Stimulated activated naive CD8-positive, alpha-beta T cell treated with anti-CD3 and anti-CD28 coated beads, Interleukin-15, amount 100 ng/mL, for 72 hours (primary cell): ENCODE measurements around the gene BARHL2.
A peak's percentile ranks its signal among the peaks of the same experiment; 100 is the strongest.

Experiments used
- ATAC-seq: fragments of 150-1000 bp; cut with Tn5 transposase; 2 replicates; pipeline ENCODE4 v1.10.0; 2021; ENCODE audit warnings: mild to moderate bottlenecking, moderate library complexity
- DNase-seq, 2 donors: peaks; one replicate each; pipeline ENCODE4 v3.0.0; 2021 to 2022
- H3K27ac Mint-ChIP-seq, 2 donors: one replicate each; pipeline ENCODE4 v1.8.0; 2022; ENCODE audit warnings: mild to moderate bottlenecking in 2 of 2, mixed read lengths in 2 of 2, moderate library complexity in 2 of 2
- H3K27me3 Mint-ChIP-seq: one replicate; pipeline ENCODE4 v1.8.0; 2022; ENCODE audit warnings: mixed read lengths
- H3K4me1 Mint-ChIP-seq: one replicate; pipeline ENCODE4 v1.8.0; 2022; ENCODE audit warnings: mild to moderate bottlenecking, mixed read lengths
- H3K4me3 Mint-ChIP-seq, 2 donors: one replicate each; pipeline ENCODE4 v1.8.0; 2022; ENCODE audit warnings: mild to moderate bottlenecking in 2 of 2, mixed read lengths in 2 of 2, moderate library complexity in 1 of 2
- H3K9me3 Mint-ChIP-seq, 2 donors: one replicate each; pipeline ENCODE4 v1.8.0; 2022; ENCODE audit warnings: mixed read lengths in 2 of 2

The BARHL2 gene

GRCh38 chr1:90716552-90717355 lies at the start of gene BARHL2:
TSS of gene BARHL2 (minus strand) at chr1:90717302. CDS start at chr1:90717195, 107 bp downstream.
- peaks cover 100% of the 10 kb centered on the region for H3K27me3 Mint-ChIP-seq
- ATAC-seq (no peak), DNase-seq (no peak)
- H3K4me1 Mint-ChIP-seq: peaks cover 62% of the 10 kb centered on the region
- H3K4me3 Mint-ChIP-seq: peak within 1 kb of the TSS; percentile 79 to 81
- peaks cover 8 to 13% of the 10 kb centered on the region in 2 donors for H3K9me3 Mint-ChIP-seq
- peak within 1 kb of the TSS in 1 of 2 donors; percentile 92 for H3K27ac Mint-ChIP-seq

GRCh38 chr1:90763930-90764329 lies 46.8 kb upstream of the BARHL2 start:
- no peak for DNase-seq
- peaks cover 5% of the 10 kb centered on the region for H3K4me1 Mint-ChIP-seq
- H3K9me3 Mint-ChIP-seq: peaks cover 3 to 7% of the 10 kb centered on the region in 2 donors
- ATAC-seq: no peak
- H3K27ac Mint-ChIP-seq: no peak overlapping the region
- peaks cover 50% of the 10 kb centered on the region for H3K27me3 Mint-ChIP-seq
- no peak overlapping the region for H3K4me3 Mint-ChIP-seq

GRCh38 chr1:90763506-90763905 lies 46.4 kb upstream of the BARHL2 start:
- H3K9me3 Mint-ChIP-seq: peaks cover 3 to 7% of the 10 kb centered on the region in 2 donors
- DNase-seq (no peak), ATAC-seq (no peak)
- H3K27ac Mint-ChIP-seq: no peak overlapping the region
- H3K4me1 Mint-ChIP-seq: peaks cover 5% of the 10 kb centered on the region
- H3K4me3 Mint-ChIP-seq: no peak overlapping the region
- H3K27me3 Mint-ChIP-seq: peaks cover 53% of the 10 kb centered on the region

- peaks cover 5% of the 10 kb centered on the region for H3K4me1 Mint-ChIP-seq
- peaks cover 3 to 7% of the 10 kb centered on the region in 2 donors for H3K9me3 Mint-ChIP-seq
- H3K27me3 Mint-ChIP-seq: peaks cover 48% of the 10 kb centered on the region
- ATAC-seq (no peak), DNase-seq (no peak)
- H3K27ac Mint-ChIP-seq: no peak overlapping the region
- H3K4me3 Mint-ChIP-seq: no peak overlapping the region
Observed at GRCh38 chr1:90761781-90762589, 44.9 kb upstream of the BARHL2 start.

GRCh38 chr1:90761156-90761555 lies 44.1 kb upstream of the BARHL2 start:
- DNase-seq (no peak), ATAC-seq (no peak)
- Mint-ChIP-seq H3K27me3 (peaks cover 49% of the 10 kb centered on the region), H3K9me3 (peaks cover 3 to 7% of the 10 kb centered on the region in 2 donors), H3K4me1 (peaks cover 5% of the 10 kb centered on the region), H3K4me3 (no peak overlapping the region), H3K27ac (no peak overlapping the region)

GRCh38 chr1:90753556-90753955 lies 36.5 kb upstream of the BARHL2 start:
- Mint-ChIP-seq H3K27me3 (peaks cover 37% of the 10 kb centered on the region), H3K4me1 (no peaks in the 10 kb centered on the region), H3K27ac (no peak overlapping the region), H3K9me3 (no peaks in the 10 kb centered on the region), H3K4me3 (no peak overlapping the region)
- DNase-seq (no peak), ATAC-seq (no peak)

GRCh38 chr1:90748668-90749067 lies 31.6 kb upstream of the BARHL2 start:
- Mint-ChIP-seq H3K27me3 (peaks cover 44% of the 10 kb centered on the region), H3K4me3 (no peak overlapping the region), H3K4me1 (no peaks in the 10 kb centered on the region), H3K27ac (no peak overlapping the region), H3K9me3 (no peaks in the 10 kb centered on the region)
- ATAC-seq (no peak), DNase-seq (no peak)

- Mint-ChIP-seq H3K9me3 (no peaks in the 10 kb centered on the region), H3K27me3 (peaks cover 42% of the 10 kb centered on the region), H3K4me3 (no peak overlapping the region), H3K27ac (no peak overlapping the region), H3K4me1 (no peaks in the 10 kb centered on the region)
- ATAC-seq: no peak
- DNase-seq: no peak
Observed at GRCh38 chr1:90746857-90747256, 29.8 kb upstream of the BARHL2 start.

- DNase-seq (no peak), ATAC-seq (no peak)
- no peaks in the 10 kb centered on the region for H3K9me3 Mint-ChIP-seq
- no peak overlapping the region for H3K4me3 Mint-ChIP-seq
- no peaks in the 10 kb centered on the region for H3K4me1 Mint-ChIP-seq
- H3K27ac Mint-ChIP-seq: no peak overlapping the region
- peaks cover 38% of the 10 kb centered on the region for H3K27me3 Mint-ChIP-seq
Observed at GRCh38 chr1:90745972-90746371, 28.9 kb upstream of the BARHL2 start.

- Mint-ChIP-seq H3K4me3 (no peak overlapping the region), H3K9me3 (no peaks in the 10 kb centered on the region), H3K27me3 (peaks cover 80% of the 10 kb centered on the region), H3K27ac (no peak overlapping the region), H3K4me1 (peaks cover 38% of the 10 kb centered on the region)
- ATAC-seq (no peak), DNase-seq (no peak)
Observed at GRCh38 chr1:90732136-90732535, 15.0 kb upstream of the BARHL2 start.

- Mint-ChIP-seq H3K9me3 (no peaks in the 10 kb centered on the region), H3K4me3 (no peak overlapping the region), H3K27ac (no peak overlapping the region), H3K4me1 (peaks cover 45% of the 10 kb centered on the region), H3K27me3 (peaks cover 86% of the 10 kb centered on the region)
- ATAC-seq (no peak), DNase-seq (no peak)
Observed at GRCh38 chr1:90731382-90732050, 14.4 kb upstream of the BARHL2 start.

GRCh38 chr1:90730243-90731022 lies 13.3 kb upstream of the BARHL2 start:
- H3K27ac Mint-ChIP-seq: peak overlapping the region in 1 of 2 donors; percentile 29
- DNase-seq (no peak), ATAC-seq (no peak)
- H3K9me3 Mint-ChIP-seq: no peaks in the 10 kb centered on the region
- peak overlapping the region; percentile 73 to 80 for H3K4me3 Mint-ChIP-seq
- peaks cover 90% of the 10 kb centered on the region for H3K27me3 Mint-ChIP-seq
- peaks cover 55% of the 10 kb centered on the region for H3K4me1 Mint-ChIP-seq

GRCh38 chr1:90729504-90730242 lies 12.6 kb upstream of the BARHL2 start:
- Mint-ChIP-seq H3K9me3 (no peaks in the 10 kb centered on the region), H3K4me1 (peaks cover 63% of the 10 kb centered on the region), H3K4me3 (peak overlapping the region; percentile 73 to 80), H3K27me3 (peaks cover 91% of the 10 kb centered on the region), H3K27ac (no peak overlapping the region)
- no peak for DNase-seq
- ATAC-seq: peak; percentile 67

- ATAC-seq (no peak), DNase-seq (no peak)
- peak overlapping the region in 1 of 2 donors; percentile 27 for H3K27ac Mint-ChIP-seq
- H3K4me3 Mint-ChIP-seq: peak overlapping the region; percentile 67 to 78
- no peaks in the 10 kb centered on the region for H3K9me3 Mint-ChIP-seq
- peaks cover 97% of the 10 kb centered on the region for H3K27me3 Mint-ChIP-seq
- H3K4me1 Mint-ChIP-seq: peaks cover 73% of the 10 kb centered on the region
Observed at GRCh38 chr1:90728502-90729287, 11.6 kb upstream of the BARHL2 start.
